Measurements from ENCODE around the gene TPRKB.

TPRKB gene

DNA sequence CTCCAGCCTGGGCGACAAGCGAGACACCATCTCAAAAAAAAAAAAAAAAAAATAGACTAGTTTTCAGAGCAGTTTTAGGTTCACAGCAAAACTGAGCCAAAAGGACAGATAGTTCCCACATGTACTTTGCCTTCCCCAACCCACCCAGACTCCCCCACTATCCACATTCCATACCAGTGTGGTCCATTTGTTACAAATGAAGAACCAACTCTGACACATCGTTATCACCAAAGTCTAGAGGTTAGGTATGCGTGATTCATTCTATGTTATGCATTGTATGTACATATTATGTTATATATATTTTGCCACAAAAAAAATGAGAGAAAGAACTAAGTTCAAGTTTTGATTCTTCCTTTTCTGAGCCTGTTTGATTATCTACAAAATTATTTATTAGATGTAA lies 39.2 kb upstream of the TPRKB start:
- Histone ChIP-seq H3K36me3 (replicated peaks; ENCODE audit: insufficient read depth, low read length) (peaks cover 3% of the 10 kb centered on the region; the same call in 1 of the 2 replicates), H3F3A (ENCODE audit: insufficient read depth, low read length) (no peaks in the 10 kb centered on the region), H3K9ac (ENCODE audit: low read length) (no peak overlapping the region), H3K4me2 (ENCODE audit: low read depth, low read length) (no peak overlapping the region), H3K9me2 (replicated peaks; ENCODE audit: insufficient read depth, low read length) (no peaks in the 10 kb centered on the region), H3K4me3 (ENCODE audit: low read length) (no peak overlapping the region), H4K20me1 (ENCODE audit: insufficient read depth, low read length) (peaks cover 2% of the 10 kb centered on the region; the same call in 1 of the 2 replicates), H3K27me3 (replicated peaks; ENCODE audit: insufficient read depth, low read length) (no peaks in the 10 kb centered on the region), H3K27ac (ENCODE audit: low read length) (no peak overlapping the region), H3K9me3 (replicated peaks; ENCODE audit: insufficient read depth, low read length) (no peaks in the 10 kb centered on the region), H3K79me2 (ENCODE audit: low read length) (peaks cover 42% of the 10 kb centered on the region), H2AFZ (ENCODE audit: low read length) (no peak overlapping the region), H3K4me1 (ENCODE audit: low read length) (peaks cover 7% of the 10 kb centered on the region; the same call in 1 of the 2 replicates)
- TF ChIP-seq EZH2 (optimal IDR thresholded peaks at IDR 0.05; ENCODE audit: low read depth, low read length) (no peak), EZH2phosphoT487 (IDR thresholded peaks at IDR 0.05; ENCODE audit: low read length) (no peak)
- TF ChIP-seq, protein P1, sequence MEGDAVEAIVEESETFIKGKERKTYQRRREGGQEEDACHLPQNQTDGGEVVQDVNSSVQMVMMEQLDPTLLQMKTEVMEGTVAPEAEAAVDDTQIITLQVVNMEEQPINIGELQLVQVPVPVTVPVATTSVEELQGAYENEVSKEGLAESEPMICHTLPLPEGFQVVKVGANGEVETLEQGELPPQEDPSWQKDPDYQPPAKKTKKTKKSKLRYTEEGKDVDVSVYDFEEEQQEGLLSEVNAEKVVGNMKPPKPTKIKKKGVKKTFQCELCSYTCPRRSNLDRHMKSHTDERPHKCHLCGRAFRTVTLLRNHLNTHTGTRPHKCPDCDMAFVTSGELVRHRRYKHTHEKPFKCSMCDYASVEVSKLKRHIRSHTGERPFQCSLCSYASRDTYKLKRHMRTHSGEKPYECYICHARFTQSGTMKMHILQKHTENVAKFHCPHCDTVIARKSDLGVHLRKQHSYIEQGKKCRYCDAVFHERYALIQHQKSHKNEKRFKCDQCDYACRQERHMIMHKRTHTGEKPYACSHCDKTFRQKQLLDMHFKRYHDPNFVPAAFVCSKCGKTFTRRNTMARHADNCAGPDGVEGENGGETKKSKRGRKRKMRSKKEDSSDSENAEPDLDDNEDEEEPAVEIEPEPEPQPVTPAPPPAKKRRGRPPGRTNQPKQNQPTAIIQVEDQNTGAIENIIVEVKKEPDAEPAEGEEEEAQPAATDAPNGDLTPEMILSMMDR (IDR thresholded peaks at IDR 0.05; ENCODE audit: low read length), result no peak
- DNase-seq, result no peak

DNA sequence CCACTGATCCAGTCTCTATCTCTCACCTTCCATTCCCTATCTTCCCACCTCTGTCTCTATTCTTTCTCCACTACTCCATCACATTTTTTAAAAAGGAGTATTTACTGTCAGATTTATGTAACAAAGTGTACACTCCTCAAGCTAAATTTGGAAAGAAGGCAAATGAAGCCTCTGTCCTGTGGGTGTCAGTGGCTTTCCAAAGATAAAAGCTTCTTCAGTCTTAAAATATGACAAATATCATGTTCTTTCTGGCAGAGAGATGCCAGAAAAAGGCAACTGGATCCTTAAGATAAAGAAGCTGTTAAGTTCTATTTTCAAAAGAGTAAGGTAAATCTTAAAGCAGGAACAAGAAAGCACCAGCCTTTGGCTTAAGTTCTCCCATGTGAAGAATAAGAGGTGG lies 35.7 kb upstream of the TPRKB start:
- Histone ChIP-seq H3K4me2 (ENCODE audit: low read depth, low read length) (no peak overlapping the region), H3K79me2 (ENCODE audit: low read length) (peaks cover 22% of the 10 kb centered on the region), H4K20me1 (ENCODE audit: insufficient read depth, low read length) (peaks cover 2% of the 10 kb centered on the region; the same call in 1 of the 2 replicates), H2AFZ (ENCODE audit: low read length) (no peak overlapping the region), H3K4me3 (ENCODE audit: low read length) (no peak overlapping the region), H3K36me3 (replicated peaks; ENCODE audit: insufficient read depth, low read length) (peaks cover 6% of the 10 kb centered on the region; the same call in 1 of the 2 replicates), H3K27me3 (replicated peaks; ENCODE audit: insufficient read depth, low read length) (no peaks in the 10 kb centered on the region), H3K9me2 (replicated peaks; ENCODE audit: insufficient read depth, low read length) (no peaks in the 10 kb centered on the region), H3K4me1 (ENCODE audit: low read length) (no peaks in the 10 kb centered on the region), H3F3A (ENCODE audit: insufficient read depth, low read length) (no peaks in the 10 kb centered on the region), H3K9me3 (replicated peaks; ENCODE audit: insufficient read depth, low read length) (no peaks in the 10 kb centered on the region), H3K27ac (ENCODE audit: low read length) (no peak overlapping the region), H3K9ac (ENCODE audit: low read length) (no peak overlapping the region)
- TF ChIP-seq, protein P1 (IDR thresholded peaks at IDR 0.05; ENCODE audit: low read length), result no peak
- TF ChIP-seq EZH2 (optimal IDR thresholded peaks at IDR 0.05; ENCODE audit: low read depth, low read length) (no peak), EZH2phosphoT487 (IDR thresholded peaks at IDR 0.05; ENCODE audit: low read length) (no peak)
- no peak for DNase-seq

DNA sequence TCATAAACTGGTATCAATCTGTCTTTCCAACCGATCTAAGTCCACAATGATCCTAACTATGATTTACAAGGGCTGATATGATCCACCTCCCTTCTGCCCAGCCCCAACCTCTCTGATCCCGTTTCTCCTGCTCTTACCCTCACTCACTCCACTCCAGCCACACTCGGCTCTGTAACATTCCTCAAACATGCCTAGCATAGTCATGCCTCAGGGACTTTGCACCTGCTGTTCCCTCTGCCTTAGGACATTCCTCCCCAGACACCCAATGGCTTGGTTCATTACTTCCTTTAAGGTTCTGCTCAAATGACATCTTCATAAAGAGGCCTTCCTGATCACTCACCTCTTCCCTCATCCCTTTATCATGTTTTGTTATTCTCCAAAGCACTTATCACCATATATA lies 33.6 kb upstream of the TPRKB start:
- H3K4me3 ChIP-seq (ENCODE audit: low read length), result no peak overlapping the region
- peaks cover 11% of the 10 kb centered on the region; the same call in 1 of the 2 replicates for H3K36me3 ChIP-seq (replicated peaks; ENCODE audit: insufficient read depth, low read length)
- DNase-seq, result no peak
- no peaks in the 10 kb centered on the region for H3K9me2 ChIP-seq (replicated peaks; ENCODE audit: insufficient read depth, low read length)
- no peak overlapping the region for H2AFZ ChIP-seq (ENCODE audit: low read length)
- no peak overlapping the region for H3K27ac ChIP-seq (ENCODE audit: low read length)
- H3K4me1 ChIP-seq (ENCODE audit: low read length), result no peaks in the 10 kb centered on the region
- peaks cover 2% of the 10 kb centered on the region; the same call in 1 of the 2 replicates for H4K20me1 ChIP-seq (ENCODE audit: insufficient read depth, low read length)
- peaks cover 8% of the 10 kb centered on the region for H3K79me2 ChIP-seq (ENCODE audit: low read length)
- no peaks in the 10 kb centered on the region for H3K9me3 ChIP-seq (replicated peaks; ENCODE audit: insufficient read depth, low read length)
- TF ChIP-seq, protein P1 (IDR thresholded peaks at IDR 0.05; ENCODE audit: low read length), result no peak
- TF ChIP-seq EZH2phosphoT487 (IDR thresholded peaks at IDR 0.05; ENCODE audit: low read length) (no peak), EZH2 (optimal IDR thresholded peaks at IDR 0.05; ENCODE audit: low read depth, low read length) (no peak)
- H3F3A ChIP-seq (ENCODE audit: insufficient read depth, low read length), result no peaks in the 10 kb centered on the region
- H3K9ac ChIP-seq (ENCODE audit: low read length), result no peak overlapping the region
- no peak overlapping the region for H3K4me2 ChIP-seq (ENCODE audit: low read depth, low read length)
- H3K27me3 ChIP-seq (replicated peaks; ENCODE audit: insufficient read depth, low read length), result no peaks in the 10 kb centered on the region
